OCI-LY1 (cell line): Measurements from ENCODE around the gene ALDH16A1.

ENCODE experiments used
- H2AFZ ChIP-seq: fragments of 200-600 bp; sonication (generic), shearing (Covaris generic); 2 replicates; pipeline ENCODE4 v1.6.0; 2014; ENCODE audit warnings: antibody characterized with exemption, mild to moderate bottlenecking, low read length
- H3F3A ChIP-seq: fragments of 200-600 bp; sonication (generic), shearing (Covaris generic); 2 replicates; pipeline ENCODE4 v1.6.0; 2014; ENCODE audit warnings: mild to moderate bottlenecking, antibody characterized with exemption, low read length, moderate library complexity; ENCODE audit not compliant: insufficient read depth
- H3K27ac ChIP-seq: fragments of 200-600 bp; sonication (generic); 2 replicates; pipeline ENCODE4 v1.5.1; 2014; ENCODE audit warnings: low read length, mixed run types, mild to moderate bottlenecking, low read depth; ENCODE audit not compliant: poor library complexity, severe bottlenecking
- H3K27me3 ChIP-seq: fragments of 200-600 bp; sonication (generic); 2 replicates; pipeline ENCODE4 v1.6.0; 2014; ENCODE audit warnings: antibody characterized with exemption, mild to moderate bottlenecking, low read length, moderate library complexity; ENCODE audit not compliant: insufficient read depth
- H3K36me3 ChIP-seq: fragments of 200-600 bp; sonication (generic); 2 replicates; pipeline ENCODE4 v1.6.1; 2014; ENCODE audit warnings: mild to moderate bottlenecking, antibody characterized with exemption, low read length, moderate library complexity, mixed read lengths; ENCODE audit not compliant: insufficient read depth
- H3K4me1 ChIP-seq: fragments of 200-600 bp; sonication (generic); 2 replicates; pipeline ENCODE4 v1.5.1; 2014; ENCODE audit warnings: mild to moderate bottlenecking, low read length, moderate library complexity; ENCODE audit not compliant: insufficient read depth, severe bottlenecking
- H3K4me2 ChIP-seq: fragments of 200-600 bp; sonication (generic), shearing (Covaris generic); 2 replicates; pipeline ENCODE4 v1.6.1; 2014; ENCODE audit warnings: low read length
- H3K4me3 ChIP-seq: fragments of 200-600 bp; sonication (generic); 2 replicates; pipeline ENCODE4 v1.5.1; 2014; ENCODE audit warnings: low read length, low read depth, mild to moderate bottlenecking, mixed read lengths; ENCODE audit not compliant: poor library complexity, severe bottlenecking
- H3K79me2 ChIP-seq: fragments of 200-600 bp; shearing (Covaris generic); 2 replicates; pipeline ENCODE4 v1.6.1; 2016; ENCODE audit warnings: mixed run types, low read length, mixed read lengths; ENCODE audit not compliant: insufficient read depth
- H3K9ac ChIP-seq: fragments of 200-600 bp; sonication (generic), shearing (Covaris generic); 2 replicates; pipeline ENCODE4 v1.6.1; 2014; ENCODE audit warnings: mild to moderate bottlenecking, low read length, mixed read lengths
- H3K9me2 ChIP-seq: fragments of 200-600 bp; sonication (generic), shearing (Covaris generic); 2 replicates; pipeline ENCODE4 v1.6.1; 2014; ENCODE audit warnings: low read depth, mild to moderate bottlenecking, low read length, mixed read lengths
- H3K9me3 ChIP-seq: fragments of 200-600 bp; shearing (Covaris generic); 2 replicates; pipeline ENCODE4 v1.6.1; 2014; ENCODE audit warnings: low read length, mixed read lengths
- H4K20me1 ChIP-seq: fragments of 200-600 bp; sonication (generic), shearing (Covaris generic); 2 replicates; pipeline ENCODE4 v1.6.0; 2016; ENCODE audit warnings: mild to moderate bottlenecking, low read length; ENCODE audit not compliant: insufficient read depth
- EZH2 ChIP-seq: fragments of 200-600 bp; sonication (generic), shearing (Covaris generic); IDR thresholded peaks from 2 replicates; pipeline ENCODE4 v1.8.0; 2017; ENCODE audit warnings: borderline replicate concordance, mixed run types, mild to moderate bottlenecking, antibody characterized with exemption, low read length, moderate library complexity, mixed read lengths
- TF ChIP-seq, protein P1 (sequence below): fragments of 200-600 bp; sonication (generic), shearing (Covaris generic); IDR thresholded peaks from 2 replicates; pipeline ENCODE4 v1.5.1; 2017; ENCODE audit warnings: mild to moderate bottlenecking, antibody characterized with exemption, low read length, moderate library complexity, mixed read lengths

Gene ALDH16A1

DNA sequence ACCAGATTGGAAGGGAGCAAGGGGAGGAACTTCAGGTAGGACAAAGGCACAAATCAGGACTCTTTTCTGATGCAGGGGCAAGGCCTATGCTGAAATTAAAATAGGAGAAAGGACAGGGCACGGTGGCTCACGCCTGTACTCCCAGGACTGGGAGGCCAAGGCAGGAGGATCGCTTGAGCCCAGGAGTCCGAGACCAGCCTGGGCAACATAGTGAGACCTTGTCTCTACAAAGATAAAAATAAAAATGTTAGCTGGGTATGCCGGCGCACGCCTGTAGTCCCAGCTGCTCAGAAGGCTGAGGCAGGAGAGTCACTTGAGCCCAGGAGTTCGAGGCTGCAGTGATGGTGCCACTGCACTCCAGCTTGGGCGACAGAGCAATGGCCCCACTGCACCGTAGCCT, 17.4 kb upstream of the ALDH16A1 start:
- Histone ChIP-seq H4K20me1 (no peaks in the 10 kb centered on the region), H3K27ac (no peak overlapping the region), H3K36me3 (no peaks in the 10 kb centered on the region), H3K4me3 (no peak overlapping the region), H2AFZ (no peak overlapping the region), H3K4me1 (peaks cover 6% of the 10 kb centered on the region), H3K9me3 (no peaks in the 10 kb centered on the region), H3K27me3 (peaks cover 15% of the 10 kb centered on the region), H3K9ac (no peak overlapping the region), H3F3A (no peaks in the 10 kb centered on the region), H3K79me2 (no peaks in the 10 kb centered on the region), H3K9me2 (no peaks in the 10 kb centered on the region), H3K4me2 (no peak overlapping the region)
- no peak for TF ChIP-seq EZH2
- TF ChIP-seq, protein P1, sequence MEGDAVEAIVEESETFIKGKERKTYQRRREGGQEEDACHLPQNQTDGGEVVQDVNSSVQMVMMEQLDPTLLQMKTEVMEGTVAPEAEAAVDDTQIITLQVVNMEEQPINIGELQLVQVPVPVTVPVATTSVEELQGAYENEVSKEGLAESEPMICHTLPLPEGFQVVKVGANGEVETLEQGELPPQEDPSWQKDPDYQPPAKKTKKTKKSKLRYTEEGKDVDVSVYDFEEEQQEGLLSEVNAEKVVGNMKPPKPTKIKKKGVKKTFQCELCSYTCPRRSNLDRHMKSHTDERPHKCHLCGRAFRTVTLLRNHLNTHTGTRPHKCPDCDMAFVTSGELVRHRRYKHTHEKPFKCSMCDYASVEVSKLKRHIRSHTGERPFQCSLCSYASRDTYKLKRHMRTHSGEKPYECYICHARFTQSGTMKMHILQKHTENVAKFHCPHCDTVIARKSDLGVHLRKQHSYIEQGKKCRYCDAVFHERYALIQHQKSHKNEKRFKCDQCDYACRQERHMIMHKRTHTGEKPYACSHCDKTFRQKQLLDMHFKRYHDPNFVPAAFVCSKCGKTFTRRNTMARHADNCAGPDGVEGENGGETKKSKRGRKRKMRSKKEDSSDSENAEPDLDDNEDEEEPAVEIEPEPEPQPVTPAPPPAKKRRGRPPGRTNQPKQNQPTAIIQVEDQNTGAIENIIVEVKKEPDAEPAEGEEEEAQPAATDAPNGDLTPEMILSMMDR: no peak

- H3K9me2 ChIP-seq: no peaks in the 10 kb centered on the region
- no peaks in the 10 kb centered on the region for H3K79me2 ChIP-seq
- H3K4me1 ChIP-seq: peaks cover 6% of the 10 kb centered on the region
- H3F3A ChIP-seq: no peaks in the 10 kb centered on the region
- no peak overlapping the region; the same call in 1 of the 2 replicates for H3K4me2 ChIP-seq
- H3K27me3 ChIP-seq: peaks cover 19% of the 10 kb centered on the region
- no peak overlapping the region for H3K4me3 ChIP-seq
- no peak overlapping the region for H2AFZ ChIP-seq
- TF ChIP-seq, protein P1: no peak
- TF ChIP-seq EZH2: no peak
- H3K36me3 ChIP-seq: no peaks in the 10 kb centered on the region
- H3K9me3 ChIP-seq: no peaks in the 10 kb centered on the region
- H3K9ac ChIP-seq: no peak overlapping the region
- H4K20me1 ChIP-seq: no peaks in the 10 kb centered on the region
- no peak overlapping the region for H3K27ac ChIP-seq
Observed at GRCh38 chr19:49436381-49437017, 16.5 kb upstream of the ALDH16A1 start.

- no peak overlapping the region for H2AFZ ChIP-seq
- H3F3A ChIP-seq: peaks cover 4% of the 10 kb centered on the region; the same call in 1 of the 2 replicates
- peaks cover 6% of the 10 kb centered on the region for H3K4me1 ChIP-seq
- H3K4me2 ChIP-seq: no peak overlapping the region
- H3K36me3 ChIP-seq: no peaks in the 10 kb centered on the region
- H4K20me1 ChIP-seq: no peaks in the 10 kb centered on the region
- no peaks in the 10 kb centered on the region for H3K9me3 ChIP-seq
- H3K79me2 ChIP-seq: no peaks in the 10 kb centered on the region
- peaks cover 19% of the 10 kb centered on the region for H3K27me3 ChIP-seq
- no peak for TF ChIP-seq EZH2
- TF ChIP-seq, protein P1: no peak
- H3K9ac ChIP-seq: no peak overlapping the region
- no peaks in the 10 kb centered on the region for H3K9me2 ChIP-seq
- no peak overlapping the region for H3K27ac ChIP-seq
- no peak overlapping the region for H3K4me3 ChIP-seq
Observed at GRCh38 chr19:49437231-49437630, 15.8 kb upstream of the ALDH16A1 start.
